Measurements from ENCODE around the gene RRP15.

Gene RRP15

DNA sequence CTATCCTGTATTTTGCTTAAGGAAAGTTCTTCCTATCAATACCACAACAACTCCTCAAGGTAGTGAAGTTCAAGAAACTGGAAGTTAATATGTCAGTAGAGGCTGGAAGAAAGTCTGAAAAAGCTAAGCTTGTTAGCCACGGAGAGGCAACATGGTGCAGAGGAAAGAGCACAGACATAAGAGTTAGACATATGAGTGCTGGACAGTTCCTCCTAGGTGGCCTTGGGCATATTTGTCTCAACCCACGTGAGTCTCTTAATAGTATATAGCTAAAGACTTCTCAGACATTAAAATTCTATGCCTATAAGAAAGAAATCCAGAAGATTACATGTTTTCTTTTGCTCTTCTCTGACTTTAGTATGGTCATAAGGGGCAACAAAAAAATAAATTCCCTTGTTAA, 22.8 kb upstream of the RRP15 start:
- Mint-ChIP-seq H3K4me3 (no peak overlapping the region), H3K27ac (no peak overlapping the region), H3K36me3 (ENCODE audit: low read depth) (no peaks in the 10 kb centered on the region), H3K27me3 (ENCODE audit: low read depth) (peaks cover 9% of the 10 kb centered on the region), H3K9me3 (peaks cover 13% of the 10 kb centered on the region), H3K4me1 (no peaks in the 10 kb centered on the region)
- TF ChIP-seq, protein P1, sequence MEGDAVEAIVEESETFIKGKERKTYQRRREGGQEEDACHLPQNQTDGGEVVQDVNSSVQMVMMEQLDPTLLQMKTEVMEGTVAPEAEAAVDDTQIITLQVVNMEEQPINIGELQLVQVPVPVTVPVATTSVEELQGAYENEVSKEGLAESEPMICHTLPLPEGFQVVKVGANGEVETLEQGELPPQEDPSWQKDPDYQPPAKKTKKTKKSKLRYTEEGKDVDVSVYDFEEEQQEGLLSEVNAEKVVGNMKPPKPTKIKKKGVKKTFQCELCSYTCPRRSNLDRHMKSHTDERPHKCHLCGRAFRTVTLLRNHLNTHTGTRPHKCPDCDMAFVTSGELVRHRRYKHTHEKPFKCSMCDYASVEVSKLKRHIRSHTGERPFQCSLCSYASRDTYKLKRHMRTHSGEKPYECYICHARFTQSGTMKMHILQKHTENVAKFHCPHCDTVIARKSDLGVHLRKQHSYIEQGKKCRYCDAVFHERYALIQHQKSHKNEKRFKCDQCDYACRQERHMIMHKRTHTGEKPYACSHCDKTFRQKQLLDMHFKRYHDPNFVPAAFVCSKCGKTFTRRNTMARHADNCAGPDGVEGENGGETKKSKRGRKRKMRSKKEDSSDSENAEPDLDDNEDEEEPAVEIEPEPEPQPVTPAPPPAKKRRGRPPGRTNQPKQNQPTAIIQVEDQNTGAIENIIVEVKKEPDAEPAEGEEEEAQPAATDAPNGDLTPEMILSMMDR (IDR thresholded peaks at IDR 0.05; ENCODE audit: unreplicated experiment in 3 of 3): no peak

DNA sequence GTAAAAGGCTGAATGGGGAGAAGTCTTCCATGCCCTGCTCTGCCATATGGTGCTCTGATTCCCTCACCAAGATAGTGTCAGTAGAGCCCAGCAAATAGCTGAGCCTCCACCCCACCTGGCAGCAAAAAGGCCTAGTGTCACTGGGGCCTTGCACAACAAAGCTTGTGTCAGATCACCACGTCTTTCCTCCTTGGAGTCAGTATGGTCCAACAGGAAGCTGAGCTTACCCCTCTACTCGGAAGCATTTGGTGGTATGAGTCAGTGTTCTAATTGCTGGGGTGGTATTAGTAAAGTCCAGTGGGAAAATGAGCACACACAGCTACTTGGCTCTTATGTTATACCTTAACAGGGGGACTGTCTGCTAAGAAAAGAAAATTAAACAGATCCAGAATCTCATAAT, 18.7 kb upstream of the RRP15 start:
- H3K36me3 Mint-ChIP-seq (ENCODE audit: low read depth): no peaks in the 10 kb centered on the region
- no peaks in the 10 kb centered on the region for H3K4me1 Mint-ChIP-seq
- peaks cover 3% of the 10 kb centered on the region for H3K9me3 Mint-ChIP-seq
- peaks cover 5% of the 10 kb centered on the region for H3K27me3 Mint-ChIP-seq (ENCODE audit: low read depth)
- no peak overlapping the region for H3K4me3 Mint-ChIP-seq
- TF ChIP-seq, protein P1 (IDR thresholded peaks at IDR 0.05; ENCODE audit: unreplicated experiment in 3 of 3): no peak
- H3K27ac Mint-ChIP-seq: no peak overlapping the region

- H3K27me3 Mint-ChIP-seq (ENCODE audit: low read depth): no peaks in the 10 kb centered on the region
- peaks cover 3% of the 10 kb centered on the region for H3K9me3 Mint-ChIP-seq
- H3K27ac Mint-ChIP-seq: no peak overlapping the region
- H3K4me3 Mint-ChIP-seq: no peak overlapping the region
- H3K4me1 Mint-ChIP-seq: no peaks in the 10 kb centered on the region
- TF ChIP-seq, protein P1 (IDR thresholded peaks at IDR 0.05; ENCODE audit: unreplicated experiment in 3 of 3): no peak
- H3K36me3 Mint-ChIP-seq (ENCODE audit: low read depth): no peaks in the 10 kb centered on the region
Observed at GRCh38 chr1:218272366-218272765, 12.7 kb upstream of the RRP15 start.

DNA sequence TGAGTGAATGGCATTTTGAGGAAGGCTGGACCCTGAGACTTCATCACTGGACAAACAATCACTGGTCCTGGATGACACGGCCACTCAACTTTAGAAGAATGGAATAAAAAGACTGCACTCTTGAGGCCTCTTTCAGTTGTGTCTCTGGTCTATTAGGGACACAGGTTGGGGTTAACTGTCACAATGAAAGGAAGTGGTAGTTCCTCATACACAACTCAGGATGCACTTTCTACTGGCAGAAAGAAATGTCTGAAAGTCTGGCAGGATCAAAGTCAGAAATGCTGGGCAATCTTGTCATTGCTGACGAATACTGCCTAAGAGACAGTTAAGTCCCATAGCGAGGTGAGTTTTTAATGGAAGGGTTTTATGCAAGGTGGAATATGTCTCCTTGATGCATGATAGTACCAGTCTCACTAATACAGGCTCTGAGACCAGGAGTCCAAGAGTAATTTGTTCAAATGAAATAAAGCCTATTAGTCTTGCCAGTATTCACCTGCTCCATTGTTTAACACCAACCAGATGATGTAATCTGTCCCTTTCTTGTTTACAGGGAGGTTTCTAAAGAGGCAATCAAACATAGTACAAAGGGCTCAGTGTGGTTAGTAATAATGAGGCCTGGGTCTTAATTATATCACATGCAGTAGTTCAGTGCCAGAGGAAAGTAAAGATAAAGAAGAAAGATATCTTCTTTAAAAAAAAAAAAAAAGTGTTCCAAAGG, 11.2 kb upstream of the RRP15 start:
- Mint-ChIP-seq H3K27me3 (ENCODE audit: low read depth) (no peaks in the 10 kb centered on the region), H3K27ac (no peak overlapping the region), H3K36me3 (ENCODE audit: low read depth) (no peaks in the 10 kb centered on the region), H3K4me1 (no peaks in the 10 kb centered on the region), H3K9me3 (peaks cover 3% of the 10 kb centered on the region), H3K4me3 (no peak overlapping the region)
- TF ChIP-seq, protein P1 (IDR thresholded peaks at IDR 0.05; ENCODE audit: unreplicated experiment in 3 of 3): no peak

GRCh38 chr1:218274511-218274910, 10.6 kb upstream of the RRP15 start:
- Mint-ChIP-seq H3K4me1 (no peaks in the 10 kb centered on the region), H3K27me3 (ENCODE audit: low read depth) (no peaks in the 10 kb centered on the region), H3K36me3 (ENCODE audit: low read depth) (no peaks in the 10 kb centered on the region), H3K9me3 (peaks cover 3% of the 10 kb centered on the region), H3K27ac (no peak overlapping the region), H3K4me3 (no peak overlapping the region)
- TF ChIP-seq, protein P1 (IDR thresholded peaks at IDR 0.05; ENCODE audit: unreplicated experiment in 3 of 3): no peak

DNA sequence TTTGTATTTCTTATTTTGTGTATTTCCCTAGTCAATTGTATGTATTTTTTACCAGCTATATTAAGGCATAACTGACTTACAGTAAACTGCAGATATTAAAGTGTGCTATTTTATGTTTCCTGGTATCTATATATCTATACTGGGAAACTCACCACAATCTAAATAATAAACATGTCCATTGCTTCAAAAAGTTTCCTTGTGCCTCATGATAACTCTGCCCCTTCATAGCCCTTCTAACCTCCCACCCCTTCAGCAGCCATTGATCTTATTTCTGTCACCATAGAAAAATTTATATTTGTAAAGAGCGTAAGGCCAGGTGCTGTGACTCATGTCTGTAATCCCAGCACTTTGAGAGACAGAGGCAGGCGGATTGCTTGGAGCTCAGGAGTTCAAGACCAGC, 9.3 kb upstream of the RRP15 start:
- peaks cover 5% of the 10 kb centered on the region for H3K27me3 Mint-ChIP-seq (ENCODE audit: low read depth)
- H3K36me3 Mint-ChIP-seq (ENCODE audit: low read depth): no peaks in the 10 kb centered on the region
- no peak overlapping the region for H3K4me3 Mint-ChIP-seq
- TF ChIP-seq, protein P1 (IDR thresholded peaks at IDR 0.05; ENCODE audit: unreplicated experiment in 3 of 3): no peak
- H3K9me3 Mint-ChIP-seq: peaks cover 8% of the 10 kb centered on the region
- no peak overlapping the region for H3K27ac Mint-ChIP-seq
- no peaks in the 10 kb centered on the region for H3K4me1 Mint-ChIP-seq
